ENCODE results near the gene SLC4A9. TPM values are rescaled to one million over a fixed set of nuclear protein-coding genes. Genes with fewer than 3 reads are reported as not detected.

Gene SLC4A9
- total RNA-seq, 2 donors from 2014 or later: not detected

- TF ChIP-seq POLR2A (IDR thresholded peaks at IDR 0.05): no peak
- TF ChIP-seq, protein P1, sequence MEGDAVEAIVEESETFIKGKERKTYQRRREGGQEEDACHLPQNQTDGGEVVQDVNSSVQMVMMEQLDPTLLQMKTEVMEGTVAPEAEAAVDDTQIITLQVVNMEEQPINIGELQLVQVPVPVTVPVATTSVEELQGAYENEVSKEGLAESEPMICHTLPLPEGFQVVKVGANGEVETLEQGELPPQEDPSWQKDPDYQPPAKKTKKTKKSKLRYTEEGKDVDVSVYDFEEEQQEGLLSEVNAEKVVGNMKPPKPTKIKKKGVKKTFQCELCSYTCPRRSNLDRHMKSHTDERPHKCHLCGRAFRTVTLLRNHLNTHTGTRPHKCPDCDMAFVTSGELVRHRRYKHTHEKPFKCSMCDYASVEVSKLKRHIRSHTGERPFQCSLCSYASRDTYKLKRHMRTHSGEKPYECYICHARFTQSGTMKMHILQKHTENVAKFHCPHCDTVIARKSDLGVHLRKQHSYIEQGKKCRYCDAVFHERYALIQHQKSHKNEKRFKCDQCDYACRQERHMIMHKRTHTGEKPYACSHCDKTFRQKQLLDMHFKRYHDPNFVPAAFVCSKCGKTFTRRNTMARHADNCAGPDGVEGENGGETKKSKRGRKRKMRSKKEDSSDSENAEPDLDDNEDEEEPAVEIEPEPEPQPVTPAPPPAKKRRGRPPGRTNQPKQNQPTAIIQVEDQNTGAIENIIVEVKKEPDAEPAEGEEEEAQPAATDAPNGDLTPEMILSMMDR (IDR thresholded peaks at IDR 0.05): no peak
- no peak for TF ChIP-seq POLR2AphosphoS5 (IDR thresholded peaks at IDR 0.05)
- H3K36me3 ChIP-seq: no peaks in the 10 kb centered on the region
- no peak overlapping the region for H3K27ac ChIP-seq
- DNase-seq (ENCODE audit: low spot score): no peak
- H3K4me1 ChIP-seq (replicated peaks): no peaks in the 10 kb centered on the region
- 61% methylated on average over 5 of the region's 5 CpGs for WGBS
- intact Hi-C loops (cut with DNase I): loop anchor here (5.0 kb wide), 2 partner anchors 154 to 234 kb away; partner anchors contain the start of genes SRA1 and TMCO6
- peak overlapping the region; percentile 93 to 96 for H3K4me3 ChIP-seq
- H3K27me3 ChIP-seq (replicated peaks; ENCODE audit: insufficient read depth): no peaks in the 10 kb centered on the region
- no peaks in the 10 kb centered on the region for H3K9me3 ChIP-seq
Observed at GRCh38 chr5:140403613-140404012, 43.6 kb downstream of the SLC4A9 start.

DNA sequence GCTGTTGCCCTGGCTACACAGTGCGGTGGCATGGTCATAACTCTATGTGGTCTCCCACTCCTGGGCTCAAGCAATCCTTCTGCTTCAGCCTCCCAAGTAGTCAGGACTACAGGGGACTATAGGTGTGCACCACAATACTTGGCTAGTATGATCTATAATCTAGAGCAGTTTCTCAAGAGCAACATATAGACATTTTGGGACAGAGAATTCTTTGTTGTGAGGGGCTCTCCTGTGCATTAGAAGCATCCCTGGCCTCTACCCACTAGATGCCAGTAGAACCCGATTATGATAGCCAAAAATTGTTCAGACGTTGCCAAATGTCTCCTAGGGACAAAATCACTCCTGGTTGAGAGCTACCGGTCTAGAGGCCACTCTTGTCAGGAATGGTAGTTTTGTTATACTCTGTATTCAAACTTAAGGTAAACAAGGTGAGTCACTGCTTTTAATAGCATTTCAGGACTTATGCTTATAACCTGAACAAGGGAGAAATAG lies 48.8 kb downstream of the SLC4A9 start:
- H3K9me3 ChIP-seq: no peaks in the 10 kb centered on the region
- no peaks in the 10 kb centered on the region for H3K36me3 ChIP-seq
- TF ChIP-seq, protein P1 (IDR thresholded peaks at IDR 0.05): no peak
- TF ChIP-seq POLR2A (IDR thresholded peaks at IDR 0.05): no peak
- TF ChIP-seq POLR2AphosphoS5 (IDR thresholded peaks at IDR 0.05): peak; percentile 56
- H3K27ac ChIP-seq: peak overlapping the region in 1 of 2 donors; percentile 49
- H3K27me3 ChIP-seq (replicated peaks; ENCODE audit: insufficient read depth): no peaks in the 10 kb centered on the region
- H3K4me1 ChIP-seq (replicated peaks): no peaks in the 10 kb centered on the region
- 38% methylated on average over 4 of the region's 4 CpGs for WGBS
- intact Hi-C loops (cut with DNase I): no loop called here
- H3K4me3 ChIP-seq: no peak overlapping the region
- no peak for DNase-seq (ENCODE audit: low spot score)

- 50% methylated on average over 1 of the region's 1 CpG for WGBS
- intact Hi-C loops (cut with DNase I): no loop called here
- Histone ChIP-seq H3K4me1 (replicated peaks) (no peaks in the 10 kb centered on the region), H3K27ac (peak overlapping the region in 1 of 2 donors; percentile 9), H3K9me3 (no peaks in the 10 kb centered on the region), H3K4me3 (no peak overlapping the region), H3K36me3 (no peaks in the 10 kb centered on the region), H3K27me3 (replicated peaks; ENCODE audit: insufficient read depth) (no peaks in the 10 kb centered on the region)
- TF ChIP-seq, protein P1 (IDR thresholded peaks at IDR 0.05): no peak
- TF ChIP-seq POLR2AphosphoS5 (IDR thresholded peaks at IDR 0.05): no peak
- TF ChIP-seq POLR2A (IDR thresholded peaks at IDR 0.05): no peak
- no peak for DNase-seq (ENCODE audit: low spot score)
Observed at GRCh38 chr5:140413230-140413629, 53.2 kb downstream of the SLC4A9 start.

DNA sequence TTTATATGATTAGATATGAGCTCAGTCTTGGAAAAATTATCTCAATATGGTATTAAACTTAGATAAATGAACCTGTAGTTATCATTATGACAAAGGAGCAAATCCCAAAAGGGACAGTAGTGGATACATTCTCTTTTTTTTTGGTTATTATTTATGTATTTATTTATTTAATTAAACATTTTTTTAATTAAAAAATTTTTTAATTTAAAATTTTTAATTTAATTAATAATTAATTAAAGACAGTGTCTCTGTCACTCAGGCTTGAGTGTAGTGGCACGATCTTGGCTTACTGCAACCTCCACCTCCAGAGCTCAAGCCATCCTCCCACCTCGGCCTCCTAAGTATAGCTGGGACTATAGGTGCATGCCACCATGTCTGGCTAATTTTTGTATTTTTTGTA lies 57.2 kb downstream of the SLC4A9 start:
- Histone ChIP-seq H3K27me3 (replicated peaks; ENCODE audit: insufficient read depth) (no peaks in the 10 kb centered on the region), H3K4me3 (no peak overlapping the region), H3K36me3 (no peaks in the 10 kb centered on the region), H3K9me3 (no peaks in the 10 kb centered on the region), H3K4me1 (replicated peaks) (no peaks in the 10 kb centered on the region), H3K27ac (no peak overlapping the region)
- intact Hi-C loops (cut with DNase I): no loop called here
- TF ChIP-seq, protein P1 (IDR thresholded peaks at IDR 0.05): no peak
- TF ChIP-seq POLR2AphosphoS5 (IDR thresholded peaks at IDR 0.05): no peak
- no peak for TF ChIP-seq POLR2A (IDR thresholded peaks at IDR 0.05)
- WGBS: 98% methylated on average over 2 of the region's 2 CpGs
- no peak for DNase-seq (ENCODE audit: low spot score)

DNA sequence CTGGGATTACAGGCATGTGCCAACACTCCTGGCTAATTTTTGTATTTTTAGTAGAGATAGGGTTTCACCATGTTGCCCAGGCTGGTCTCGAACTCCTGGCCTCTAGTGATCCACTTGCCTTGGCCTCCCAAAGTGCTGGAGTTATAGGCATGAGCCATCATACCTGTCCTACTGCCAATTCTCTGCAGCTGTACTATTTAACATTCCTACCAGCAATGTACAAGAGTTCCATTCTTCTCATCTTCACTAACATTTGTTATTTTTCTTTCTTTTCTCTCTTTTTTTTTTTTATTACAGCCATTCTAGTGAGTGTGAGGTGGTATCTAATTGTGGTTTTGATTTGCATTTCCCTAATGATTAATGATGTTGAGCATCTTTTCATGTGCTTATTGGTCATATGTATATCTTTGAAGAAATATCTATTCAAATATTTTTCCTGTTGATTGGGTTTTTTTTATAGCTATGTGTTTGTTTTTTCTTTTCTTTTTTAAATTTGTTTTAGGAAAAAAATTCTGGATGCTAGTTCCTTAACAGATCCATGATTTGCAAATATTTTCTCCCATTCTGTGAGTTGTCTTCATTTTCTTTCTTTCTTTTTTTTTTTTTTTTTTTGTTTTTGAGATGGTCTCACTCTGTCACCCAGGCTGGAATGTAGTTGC lies 59.0 kb downstream of the SLC4A9 start:
- intact Hi-C loops (cut with DNase I): no loop called here
- Histone ChIP-seq H3K27me3 (replicated peaks; ENCODE audit: insufficient read depth) (no peaks in the 10 kb centered on the region), H3K27ac (no peak overlapping the region), H3K36me3 (no peaks in the 10 kb centered on the region), H3K4me1 (replicated peaks) (no peaks in the 10 kb centered on the region), H3K4me3 (no peak overlapping the region), H3K9me3 (no peaks in the 10 kb centered on the region)
- TF ChIP-seq, protein P1 (IDR thresholded peaks at IDR 0.05): no peak
- TF ChIP-seq POLR2A (IDR thresholded peaks at IDR 0.05) (no peak), POLR2AphosphoS5 (IDR thresholded peaks at IDR 0.05) (no peak)
- 100% methylated on average over 1 of the region's 1 CpG for WGBS
- DNase-seq (ENCODE audit: low spot score): no peak

Data from prostate gland (tissue), 2 donors.